Effector memory CD8-positive, alpha-beta T cell (primary cell): ENCODE data around the gene NBPF6.
"Not testable (repeated sequence)": the region's sequence is repeated elsewhere in the genome, so short reads cannot be mapped to it uniquely, and the experiment has no call there.

ENCODE experiments used
- ATAC-seq: fragments of 150-1000 bp; cut with Tn5 transposase; replicated peaks from 2 replicates; pipeline ENCODE4 v1.10.0; 2021; ENCODE audit warnings: mild to moderate bottlenecking, moderate library complexity
- DNase-seq, 3 experiments: peaks; one replicate each; pipeline ENCODE4 v3.0.0; 2021
- H3K27ac Mint-ChIP-seq, 2 donors: one replicate each; pipeline ENCODE4 v1.8.0; 2022; ENCODE audit warnings: mild to moderate bottlenecking in 2 of 2, mixed read lengths in 2 of 2, moderate library complexity in 2 of 2
- H3K27me3 Mint-ChIP-seq, 2 donors: one replicate each; pipeline ENCODE4 v1.8.0; 2022; ENCODE audit warnings: mixed read lengths in 2 of 2
- H3K36me3 Mint-ChIP-seq: one replicate; pipeline ENCODE4 v1.8.0; 2022; ENCODE audit warnings: mild to moderate bottlenecking, moderate library complexity, mixed read lengths; ENCODE audit not compliant: insufficient read depth
- H3K4me1 Mint-ChIP-seq, 2 donors: one replicate each; pipeline ENCODE4 v1.8.0; 2022; ENCODE audit warnings: low read depth in 2 of 2, mixed read lengths in 2 of 2
- H3K4me3 Mint-ChIP-seq, 2 donors: one replicate each; pipeline ENCODE4 v1.8.0; 2022; ENCODE audit warnings: mild to moderate bottlenecking in 2 of 2, mixed read lengths in 2 of 2, moderate library complexity in 2 of 2
- H3K9me3 Mint-ChIP-seq, 2 donors: one replicate each; pipeline ENCODE4 v1.8.0; 2022; ENCODE audit warnings: mixed read lengths in 2 of 2

Gene NBPF6

DNA sequence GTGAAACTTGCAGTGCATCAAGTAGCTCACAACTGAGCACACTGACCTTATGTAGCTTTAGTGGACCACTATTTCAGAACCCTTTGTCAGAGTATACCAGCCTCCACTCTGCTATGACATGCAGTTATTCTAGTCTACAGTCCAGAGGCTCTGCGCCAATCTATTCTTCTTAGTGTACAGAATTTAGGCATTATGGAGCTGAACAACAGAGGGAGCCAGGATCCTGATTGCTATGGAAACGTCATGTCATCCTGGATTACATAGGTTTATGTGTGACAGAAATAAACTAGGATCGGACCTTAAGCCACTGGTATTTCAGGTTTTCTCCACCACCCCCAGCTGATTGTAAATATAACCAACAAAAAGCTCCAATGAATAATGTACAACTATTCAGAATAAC, 61.6 kb downstream of the NBPF6 start:
- no peaks in the 10 kb centered on the region for H3K36me3 Mint-ChIP-seq
- no peak overlapping the region for H3K27ac Mint-ChIP-seq
- H3K9me3 Mint-ChIP-seq, result no peaks in the 10 kb centered on the region
- no peak overlapping the region for H3K4me3 Mint-ChIP-seq
- ATAC-seq, result no peak
- DNase-seq, result no peak
- H3K27me3 Mint-ChIP-seq, result peaks cover 0 to 1% of the 10 kb centered on the region in 2 donors
- no peaks in the 10 kb centered on the region for H3K4me1 Mint-ChIP-seq

DNA sequence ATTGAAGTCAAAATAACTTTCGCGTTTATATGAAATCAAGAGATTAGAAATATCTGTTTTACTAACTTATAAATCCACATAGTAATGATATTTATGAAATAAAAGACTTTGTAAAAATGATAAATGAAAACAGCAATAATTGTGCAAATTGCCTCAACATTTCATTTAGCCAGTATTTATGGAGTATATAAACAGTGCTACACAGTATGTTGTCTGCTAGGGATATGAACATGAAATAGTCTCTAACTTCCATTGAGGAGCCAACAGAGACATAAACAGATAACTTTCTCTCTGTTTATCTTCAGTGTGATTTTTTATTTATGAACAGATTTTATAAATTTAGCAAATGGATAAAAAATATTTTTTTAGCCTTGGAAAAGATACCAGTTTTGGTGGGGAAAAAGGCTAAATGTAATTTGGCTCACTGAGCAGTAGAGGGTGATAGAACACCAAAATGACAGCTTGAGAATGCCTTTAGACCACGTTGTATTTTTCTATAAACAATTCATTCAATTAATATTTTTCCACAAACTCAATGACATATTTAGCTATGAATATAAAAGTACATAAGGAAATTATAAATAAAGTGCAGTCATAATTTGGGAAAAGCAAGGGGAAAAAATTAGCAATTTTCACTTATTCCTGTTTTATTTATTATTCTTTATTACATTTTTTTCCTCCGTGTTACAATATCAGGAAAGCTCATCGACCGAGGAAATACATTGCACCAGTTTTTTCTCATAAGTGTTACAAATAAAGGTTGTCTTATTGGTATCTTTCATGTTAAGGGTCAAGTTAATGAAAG, 62.3 kb downstream of the NBPF6 start:
- Mint-ChIP-seq H3K9me3 (no peaks in the 10 kb centered on the region), H3K4me3 (no peak overlapping the region), H3K27ac (no peak overlapping the region), H3K27me3 (peaks cover 0 to 8% of the 10 kb centered on the region in 2 donors), H3K4me1 (no peaks in the 10 kb centered on the region), H3K36me3 (no peaks in the 10 kb centered on the region)
- ATAC-seq, result peak; percentile 77
- peak in 1 of 3 experiments; percentile 14 for DNase-seq

GRCh38 chr1:108513044-108513415, 62.9 kb downstream of the NBPF6 start:
- Mint-ChIP-seq H3K27ac (no peak overlapping the region), H3K4me1 (no peaks in the 10 kb centered on the region), H3K4me3 (no peak overlapping the region), H3K27me3 (peaks cover 0 to 11% of the 10 kb centered on the region in 2 donors), H3K36me3 (no peaks in the 10 kb centered on the region), H3K9me3 (no peaks in the 10 kb centered on the region)
- DNase-seq (no peak), ATAC-seq (no peak)

- H3K27me3 Mint-ChIP-seq, result peaks cover under 1 to 17% of the 10 kb centered on the region in 2 donors
- H3K36me3 Mint-ChIP-seq, H3K9me3 Mint-ChIP-seq, ATAC-seq, DNase-seq, H3K4me1 Mint-ChIP-seq, H3K27ac Mint-ChIP-seq, H3K4me3 Mint-ChIP-seq: not testable (repeated sequence)
These were observed 63.8 kb downstream of the NBPF6 start for GRCh38 chr1:108513914-108514313.

GRCh38 chr1:108517301-108517897, 67.3 kb downstream of the NBPF6 start:
- DNase-seq, H3K36me3 Mint-ChIP-seq, H3K27ac Mint-ChIP-seq, H3K9me3 Mint-ChIP-seq, H3K4me3 Mint-ChIP-seq, ATAC-seq, H3K4me1 Mint-ChIP-seq: not testable (repeated sequence)
- H3K27me3 Mint-ChIP-seq, result peaks cover 13 to 39% of the 10 kb centered on the region in 2 donors
